ENCODE data around the gene DUOXA1. TPM values are rescaled to one million over a fixed set of nuclear protein-coding genes. Genes with fewer than 3 reads are reported as not detected.
A peak's percentile ranks its signal among the peaks of the same experiment; 100 is the strongest.

The DUOXA1 gene
- total and polyA plus RNA-seq, 3 experiments from 2014 or later = 0.09 to 0.29 TPM; not detected in 1

DNA sequence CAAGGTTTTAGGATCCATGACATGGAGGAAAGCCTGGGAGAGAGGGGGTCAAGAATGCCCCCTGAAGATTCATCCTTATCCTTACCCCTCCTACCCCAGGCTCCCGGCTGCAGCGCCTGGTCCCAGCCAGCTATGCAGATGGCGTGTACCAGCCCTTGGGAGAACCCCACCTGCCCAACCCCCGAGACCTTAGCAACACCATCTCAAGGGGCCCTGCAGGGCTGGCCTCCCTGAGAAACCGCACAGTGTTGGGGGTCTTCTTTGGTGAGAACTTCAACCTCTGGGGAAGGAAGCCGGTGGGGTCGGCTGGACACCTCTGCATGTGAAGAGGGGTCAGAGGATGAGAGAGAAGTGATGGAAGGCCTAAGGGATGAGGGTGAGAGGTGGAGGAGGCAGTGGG, 4.4 kb upstream of the DUOXA1 start:
- H3K27me3 ChIP-seq (ENCODE audit: insufficient read depth, low read length, poor library complexity, severe bottlenecking) = peaks cover 19% of the 10 kb centered on the region
- peaks cover 10 to 17% (median 15%) of the 10 kb centered on the region in 3 donors for H3K4me1 Mint-ChIP-seq
- no peaks in the 10 kb centered on the region for H3K36me3 Mint-ChIP-seq
- CTCF ChIA-PET = interaction anchor here (0.9 kb wide), 1 partner anchor 16 kb away, joined by 3 read pairs; no protein-coding TSS in a partner anchor
- no peaks in the 10 kb centered on the region for H3K4me1 ChIP-seq (ENCODE audit: insufficient read depth, low read length)
- no peaks in the 10 kb centered on the region for H3K9me3 ChIP-seq (ENCODE audit: low read length)
- POLR2A ChIA-PET = no interaction called here
- peak overlapping the region in 1 of 7 donors; percentile 87 for H3K4me3 Mint-ChIP-seq
- no peak overlapping the region for H3K27ac ChIP-seq (ENCODE audit: low read depth, low read length)
- DNase-seq = no peak
- H3K27ac Mint-ChIP-seq = no peak overlapping the region
- H3K27me3 Mint-ChIP-seq = peaks cover 42 to 53% of the 10 kb centered on the region in 2 donors
- no peak overlapping the region for H3K4me3 ChIP-seq (ENCODE audit: low read length)
- no peaks in the 10 kb centered on the region for H3K9me3 Mint-ChIP-seq
- H3K36me3 ChIP-seq (ENCODE audit: insufficient read depth, low read length) = no peaks in the 10 kb centered on the region

DNA sequence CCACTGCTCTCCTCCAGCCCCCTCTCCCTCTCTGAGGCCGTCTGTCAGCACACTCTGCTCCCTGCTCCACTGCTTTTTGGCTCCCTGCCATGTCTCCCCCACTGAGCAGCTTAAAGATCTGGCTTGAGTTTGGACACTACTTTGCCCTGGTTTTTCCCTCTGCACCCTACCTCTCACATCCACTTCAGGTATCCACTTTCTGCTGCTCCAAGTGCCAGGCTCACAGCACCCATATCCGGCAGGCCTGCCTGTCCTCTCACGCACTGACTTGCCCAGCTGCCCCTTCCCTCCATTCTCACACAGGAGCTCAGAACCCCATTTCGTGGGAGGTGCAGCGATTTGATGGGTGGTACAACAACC, 3.9 kb upstream of the DUOXA1 start:
- Mint-ChIP-seq H3K27me3 (peaks cover 46 to 58% of the 10 kb centered on the region in 2 donors), H3K27ac (no peak overlapping the region), H3K36me3 (no peaks in the 10 kb centered on the region)

DNA sequence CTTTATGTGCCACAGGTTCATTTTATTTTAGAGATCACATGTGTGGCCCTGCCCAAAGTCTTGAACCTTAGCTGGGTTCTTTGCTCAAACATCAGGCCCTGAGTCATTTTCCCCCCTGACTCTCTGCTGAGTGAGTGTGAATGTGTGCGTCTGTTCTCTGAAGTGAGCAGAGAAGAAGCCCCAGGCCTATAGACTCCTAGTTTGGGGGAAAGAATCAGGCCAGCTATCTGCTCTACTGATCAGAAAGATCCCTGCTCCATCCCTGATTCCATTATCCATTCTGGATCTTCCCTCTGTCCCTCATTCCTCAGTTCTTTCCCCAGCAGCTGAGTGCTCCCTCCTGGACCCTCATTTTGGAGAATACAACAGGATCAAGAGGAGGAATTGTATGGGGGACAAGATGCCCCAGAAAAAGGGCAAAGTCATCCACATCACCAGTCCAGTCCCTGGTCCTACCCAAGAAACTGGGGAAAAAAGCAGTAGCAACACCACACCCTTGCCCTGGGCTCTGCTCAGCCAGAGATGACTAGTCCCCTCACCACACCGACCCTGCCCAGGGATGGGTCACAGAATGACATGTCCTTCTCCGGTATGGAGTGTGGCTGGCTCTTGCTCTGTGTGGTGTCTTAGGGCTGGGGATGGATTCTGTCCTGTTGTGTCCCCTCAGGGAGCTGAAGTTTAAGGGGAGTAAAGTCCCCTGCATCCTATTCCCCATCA, 3.3 kb upstream of the DUOXA1 start:
- H3K9me3 ChIP-seq (ENCODE audit: low read length) = no peaks in the 10 kb centered on the region
- POLR2A ChIA-PET = interaction anchor here (0.6 kb wide), 1 partner anchor 59 kb away, joined by 5 read pairs; no protein-coding TSS in a partner anchor
- no peak overlapping the region for H3K4me3 Mint-ChIP-seq
- CTCF ChIA-PET = interaction anchor here (0.9 to 1.5 kb wide), 2 partner anchors 15 kb away, joined by 3 to 4 read pairs; no protein-coding TSS in a partner anchor
- H3K27ac ChIP-seq (ENCODE audit: low read depth, low read length) = no peak overlapping the region
- H3K4me1 ChIP-seq (ENCODE audit: insufficient read depth, low read length) = no peaks in the 10 kb centered on the region
- H3K9me3 Mint-ChIP-seq = no peaks in the 10 kb centered on the region
- H3K36me3 Mint-ChIP-seq = no peaks in the 10 kb centered on the region
- DNase-seq = no peak
- peaks cover 28% of the 10 kb centered on the region for H3K27me3 ChIP-seq (ENCODE audit: insufficient read depth, low read length, poor library complexity, severe bottlenecking)
- H3K27me3 Mint-ChIP-seq = peaks cover 44 to 63% of the 10 kb centered on the region in 2 donors
- no peaks in the 10 kb centered on the region for H3K36me3 ChIP-seq (ENCODE audit: insufficient read depth, low read length)
- H3K27ac Mint-ChIP-seq = no peak overlapping the region
- H3K4me3 ChIP-seq (ENCODE audit: low read length) = no peak overlapping the region
- peaks cover 11 to 24% (median 15%) of the 10 kb centered on the region in 3 donors for H3K4me1 Mint-ChIP-seq

More for the DNA sequence above, 3.9 kb upstream of the DUOXA1 start:
- Histone ChIP-seq H3K36me3 (ENCODE audit: insufficient read depth, low read length) (no peaks in the 10 kb centered on the region), H3K4me1 (ENCODE audit: insufficient read depth, low read length) (no peaks in the 10 kb centered on the region), H3K27me3 (ENCODE audit: insufficient read depth, low read length, poor library complexity, severe bottlenecking) (peaks cover 22% of the 10 kb centered on the region), H3K9me3 (ENCODE audit: low read length) (no peaks in the 10 kb centered on the region), H3K4me3 (ENCODE audit: low read length) (no peak overlapping the region), H3K27ac (ENCODE audit: low read depth, low read length) (no peak overlapping the region)
- Mint-ChIP-seq H3K4me3 (no peak overlapping the region), H3K4me1 (peaks cover 10 to 22% (median 15%) of the 10 kb centered on the region in 3 donors), H3K9me3 (no peaks in the 10 kb centered on the region)
- ChIA-PET POLR2A (no interaction called here), CTCF (interaction anchor here (0.9 kb wide), 1 partner anchor 16 kb away, joined by 3 read pairs; no protein-coding TSS in a partner anchor)
- DNase-seq = no peak

DNA sequence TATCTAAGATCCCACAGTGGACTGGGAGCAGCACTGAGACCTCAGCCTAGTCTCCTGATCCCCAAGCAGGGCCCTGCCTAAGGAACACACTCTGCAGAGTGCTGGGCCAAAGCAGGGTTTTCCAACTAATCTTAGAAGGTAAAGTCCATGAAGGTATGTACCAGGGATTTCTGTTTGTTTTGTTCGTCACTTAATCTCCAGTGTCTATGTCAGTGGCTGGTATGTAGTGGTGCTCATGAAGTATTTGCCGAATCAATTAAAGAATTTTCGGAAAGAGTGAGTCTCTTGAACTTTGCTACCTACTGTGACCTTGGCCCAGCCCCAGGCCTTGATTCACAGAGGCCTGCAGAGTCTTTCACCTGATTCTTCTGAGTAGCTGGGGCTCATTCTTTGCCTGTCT, 1.8 kb upstream of the DUOXA1 start:
- no peak for DNase-seq
- Mint-ChIP-seq H3K4me1 (peaks cover 11 to 23% (median 12%) of the 10 kb centered on the region in 3 donors), H3K9me3 (no peaks in the 10 kb centered on the region), H3K27me3 (peaks cover 42 to 66% of the 10 kb centered on the region in 2 donors), H3K36me3 (no peaks in the 10 kb centered on the region), H3K4me3 (no peak overlapping the region), H3K27ac (no peak overlapping the region)
- no peaks in the 10 kb centered on the region for H3K4me1 ChIP-seq (ENCODE audit: insufficient read depth, low read length)
- H3K4me3 ChIP-seq (ENCODE audit: low read length) = no peak overlapping the region
- CTCF ChIA-PET = interaction anchor here (0.9 to 2.8 kb wide), 3 partner anchors 13 to 70 kb away, joined by 3 to 10 read pairs (median 4); no protein-coding TSS in a partner anchor
- H3K27ac ChIP-seq (ENCODE audit: low read depth, low read length) = no peak overlapping the region
- no peaks in the 10 kb centered on the region for H3K9me3 ChIP-seq (ENCODE audit: low read length)
- H3K27me3 ChIP-seq (ENCODE audit: insufficient read depth, low read length, poor library complexity, severe bottlenecking) = peaks cover 33% of the 10 kb centered on the region
- no peaks in the 10 kb centered on the region for H3K36me3 ChIP-seq (ENCODE audit: insufficient read depth, low read length)
- POLR2A ChIA-PET = no interaction called here

DNA sequence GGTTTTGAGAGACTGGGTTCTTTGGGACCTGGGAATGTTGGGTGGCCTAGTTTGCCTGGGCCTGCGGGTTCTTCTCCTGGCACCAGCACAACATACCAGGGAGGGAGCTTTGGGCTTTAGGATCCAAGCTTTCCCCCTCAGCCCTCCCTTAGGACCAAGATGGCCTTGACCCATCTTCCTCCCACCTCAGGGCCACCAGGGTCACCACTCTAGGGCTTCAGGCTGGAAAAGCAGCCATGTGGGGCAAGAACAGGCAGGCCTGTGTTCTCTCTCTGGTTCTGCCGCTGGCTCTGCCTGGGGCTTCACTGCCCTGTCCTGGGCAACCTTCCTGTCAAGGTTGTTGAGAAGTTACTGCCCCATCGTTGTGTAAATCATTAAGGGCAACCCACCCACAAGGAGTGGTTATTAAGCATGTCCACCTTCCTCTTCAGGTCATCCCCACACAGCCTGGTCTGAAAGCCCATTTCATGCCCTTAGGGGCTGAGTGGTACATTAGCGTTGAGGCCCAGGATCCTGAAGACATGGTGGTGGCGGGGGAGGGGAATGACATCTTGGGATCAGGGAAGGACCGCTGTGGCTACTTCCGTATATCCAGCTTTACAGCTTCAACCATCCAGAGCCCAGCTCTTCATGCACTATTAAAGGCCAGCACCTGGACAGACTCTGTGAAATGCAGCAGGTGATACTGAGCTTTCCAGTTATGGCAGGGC, 767 bp upstream of the DUOXA1 start:
- no peak for DNase-seq
- Histone ChIP-seq H3K27ac (ENCODE audit: low read depth, low read length) (no peak overlapping the region), H3K9me3 (ENCODE audit: low read length) (no peaks in the 10 kb centered on the region), H3K4me1 (ENCODE audit: insufficient read depth, low read length) (no peaks in the 10 kb centered on the region), H3K4me3 (ENCODE audit: low read length) (no peak overlapping the region), H3K36me3 (ENCODE audit: insufficient read depth, low read length) (no peaks in the 10 kb centered on the region), H3K27me3 (ENCODE audit: insufficient read depth, low read length, poor library complexity, severe bottlenecking) (peaks cover 37% of the 10 kb centered on the region)
- CTCF ChIA-PET = interaction anchor here (1.0 to 2.8 kb wide), 3 partner anchors 9 to 36 kb away, joined by 4 to 10 read pairs (median 4); no protein-coding TSS in a partner anchor
- POLR2A ChIA-PET = no interaction called here
- Mint-ChIP-seq H3K27me3 (peaks cover 41 to 71% of the 10 kb centered on the region in 2 donors), H3K4me1 (peaks cover 7 to 17% (median 9%) of the 10 kb centered on the region in 3 donors), H3K9me3 (no peaks in the 10 kb centered on the region), H3K27ac (no peak overlapping the region), H3K4me3 (peak overlapping the region in 5 of 7 donors; percentile 5 to 30 (median 13)), H3K36me3 (no peaks in the 10 kb centered on the region)

DNA sequence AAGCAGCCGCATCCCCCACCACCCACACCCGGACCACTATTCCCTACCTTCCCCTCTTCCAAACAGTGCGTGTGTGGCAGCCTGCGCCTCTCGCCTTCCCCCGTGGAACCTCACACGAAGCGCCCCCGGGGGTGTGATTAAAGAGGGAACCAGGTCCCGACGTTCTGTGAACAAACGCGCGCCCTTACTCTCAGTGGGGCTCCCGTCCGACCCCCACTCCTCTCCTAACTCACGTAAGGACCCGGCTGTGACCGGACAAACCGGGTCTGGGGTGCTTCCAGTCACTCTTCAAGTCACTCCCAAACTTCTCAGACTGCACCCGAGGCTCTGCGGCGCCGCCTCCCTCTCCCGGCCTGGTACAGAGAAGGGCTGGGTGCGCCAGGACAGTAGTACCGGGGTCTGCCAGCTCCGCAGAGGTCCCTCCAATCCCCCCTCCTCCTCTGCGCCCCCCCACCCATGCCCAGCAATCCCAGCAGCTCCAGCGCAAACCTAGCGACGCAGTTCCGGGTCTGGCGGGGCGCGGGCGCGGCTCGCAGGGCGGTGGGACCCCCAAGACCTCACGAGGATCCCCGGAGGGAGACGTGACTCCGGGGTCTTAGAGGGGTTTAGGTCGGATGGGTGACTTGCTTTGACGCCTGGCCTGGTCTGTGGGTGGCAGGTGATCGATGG, 574 bp downstream of the DUOXA1 start:
- H3K36me3 ChIP-seq (ENCODE audit: insufficient read depth, low read length) = no peaks in the 10 kb centered on the region
- H3K4me1 ChIP-seq (ENCODE audit: insufficient read depth, low read length) = no peaks in the 10 kb centered on the region
- Mint-ChIP-seq H3K4me1 (peaks cover 0 to 8% (median 4%) of the 10 kb centered on the region in 3 donors), H3K27me3 (peaks cover 39 to 75% of the 10 kb centered on the region in 2 donors), H3K27ac (no peak overlapping the region), H3K9me3 (no peaks in the 10 kb centered on the region), H3K36me3 (no peaks in the 10 kb centered on the region), H3K4me3 (peak overlapping the region in 3 of 7 donors; percentile 22 to 65 (median 24))
- H3K4me3 ChIP-seq (ENCODE audit: low read length) = no peak overlapping the region
- H3K9me3 ChIP-seq (ENCODE audit: low read length) = no peaks in the 10 kb centered on the region
- ChIA-PET POLR2A (no interaction called here), CTCF (interaction anchor here (2.8 kb wide), 1 partner anchor 11 kb away, joined by 10 read pairs; no protein-coding TSS in a partner anchor)
- DNase-seq = no peak
- no peak overlapping the region for H3K27ac ChIP-seq (ENCODE audit: low read depth, low read length)
- H3K27me3 ChIP-seq (ENCODE audit: insufficient read depth, low read length, poor library complexity, severe bottlenecking) = peaks cover 28% of the 10 kb centered on the region

DNA sequence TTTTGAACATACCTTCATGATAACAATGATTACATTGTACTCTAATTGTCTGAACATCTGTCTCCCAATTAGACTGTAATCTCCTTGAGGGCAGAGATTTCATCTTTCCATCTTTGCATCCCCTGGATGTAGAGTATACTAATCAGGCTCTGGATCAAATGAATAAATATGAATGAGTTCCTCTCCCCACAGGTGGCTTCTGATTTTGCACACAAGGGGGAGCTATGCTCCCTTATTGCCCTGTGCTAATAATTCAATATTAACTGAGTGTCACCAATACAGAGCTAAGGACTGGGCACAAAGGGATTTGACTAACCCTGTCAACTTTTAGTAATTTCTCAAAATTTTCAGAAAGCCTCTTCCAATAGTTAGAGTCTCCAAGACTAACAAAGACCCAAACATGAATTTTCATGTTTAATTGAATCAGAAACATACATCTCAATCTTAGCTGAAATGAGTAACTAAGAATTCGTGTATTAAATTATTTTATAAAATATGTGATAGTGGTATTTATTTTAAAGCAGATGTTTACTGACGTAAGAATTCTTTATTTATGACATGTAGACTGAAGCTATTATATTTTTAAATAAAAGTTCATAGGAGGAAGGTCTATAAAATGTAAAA, 3.0 kb downstream of the DUOXA1 start:
- POLR2A ChIA-PET = interaction anchor here (1.0 kb wide), 1 partner anchor 41 kb away, joined by 4 read pairs; no protein-coding TSS in a partner anchor

More for the DNA sequence above, 3.0 kb downstream of the DUOXA1 start:
- H3K27me3 Mint-ChIP-seq = peaks cover 28 to 69% of the 10 kb centered on the region in 2 donors
- H3K9me3 ChIP-seq (ENCODE audit: low read length) = no peaks in the 10 kb centered on the region
- no peaks in the 10 kb centered on the region for H3K4me1 ChIP-seq (ENCODE audit: insufficient read depth, low read length)
- peak in 4 of 5 donors; percentile 28 to 55 (median 34) for DNase-seq
- no peak overlapping the region for H3K27ac ChIP-seq (ENCODE audit: low read depth, low read length)
- H3K4me3 Mint-ChIP-seq = no peak overlapping the region
- CTCF ChIA-PET = interaction anchor here (0.8 to 1.6 kb wide), 6 partner anchors 8 to 276 kb away, joined by 3 to 14 read pairs (median 4); a partner anchor contains a TSS
- H3K4me3 ChIP-seq (ENCODE audit: low read length) = no peak overlapping the region
- H3K27ac Mint-ChIP-seq = no peak overlapping the region
- peaks cover 0 to 8% (median 4%) of the 10 kb centered on the region in 3 donors for H3K4me1 Mint-ChIP-seq
- H3K27me3 ChIP-seq (ENCODE audit: insufficient read depth, low read length, poor library complexity, severe bottlenecking) = peaks cover 28% of the 10 kb centered on the region
- H3K36me3 ChIP-seq (ENCODE audit: insufficient read depth, low read length) = no peaks in the 10 kb centered on the region
- no peaks in the 10 kb centered on the region for H3K9me3 Mint-ChIP-seq
- H3K36me3 Mint-ChIP-seq = no peaks in the 10 kb centered on the region

Measured in CD8-positive, alpha-beta memory T cell (primary cell).